ENCODE measurements around the gene KRTAP5-2. TPM values are rescaled to one million over a fixed set of nuclear protein-coding genes. Genes with fewer than 3 reads are reported as not detected.
A peak's percentile ranks its signal among the peaks of the same experiment; 100 is the strongest.

The KRTAP5-2 gene
- total and polyA plus RNA-seq, 2 of the 4 experiments (the other 2 are of a cell fraction): not detected

DNA sequence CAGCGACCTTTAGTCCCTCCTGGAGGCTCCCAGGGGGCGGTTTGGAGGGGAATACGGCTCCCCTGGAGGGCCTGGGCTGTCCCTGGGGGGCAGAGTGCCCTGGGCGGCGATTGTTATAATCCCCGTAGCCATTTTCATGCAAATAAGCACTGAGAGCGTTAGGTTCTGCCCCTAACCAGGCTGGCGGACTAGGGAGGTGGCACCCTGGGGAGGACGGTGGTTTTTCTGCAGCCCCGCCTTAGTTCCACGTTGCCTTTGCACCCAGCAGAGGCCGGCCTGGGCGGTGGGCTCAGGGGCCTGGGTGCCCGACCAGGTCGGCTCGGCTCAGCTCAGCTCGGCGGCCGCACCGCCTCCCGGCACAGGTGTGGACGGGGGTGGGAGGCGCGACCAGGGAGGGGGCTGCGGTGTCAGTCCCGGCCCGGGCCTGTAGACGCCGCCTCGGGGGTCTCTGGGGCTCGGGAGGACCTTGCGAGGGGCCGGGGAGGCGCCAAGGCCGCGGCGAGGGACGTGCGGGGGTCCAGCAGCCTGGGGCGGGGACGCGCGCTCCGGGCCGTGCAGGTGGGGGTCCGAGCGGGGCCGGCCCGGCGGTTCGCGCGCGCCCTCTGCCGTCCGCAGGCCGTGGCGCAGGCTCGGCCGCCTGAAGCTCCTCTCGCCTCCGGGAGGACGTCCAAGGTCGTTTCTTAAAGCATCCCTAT lies 23.7 kb downstream of the KRTAP5-2 start (continued):
- no peak for TF ChIP-seq FOS (IDR thresholded peaks at IDR 0.05; ENCODE audit: low read depth, low read length)

DNA sequence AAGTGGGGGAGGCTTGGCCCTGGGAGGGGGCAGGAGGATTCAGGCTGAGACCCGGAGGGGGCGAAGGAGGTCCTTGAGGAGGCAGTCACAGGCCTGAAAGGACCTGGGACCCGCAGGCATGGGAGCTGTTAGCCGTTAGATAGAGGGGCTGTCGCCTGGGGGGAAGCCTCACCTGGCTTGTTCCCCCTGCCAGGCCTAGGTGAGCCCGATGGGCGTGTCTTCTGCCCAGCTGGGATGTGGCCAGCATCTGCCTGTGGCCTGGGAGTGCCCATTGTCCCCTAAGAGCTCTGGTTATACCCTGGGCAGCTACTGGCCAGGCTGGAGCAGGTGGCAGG lies 24.2 kb downstream of the KRTAP5-2 start:
- Histone ChIP-seq H4K91ac (ENCODE audit: insufficient read depth, low read depth, low read length) (no peak overlapping the region), H2BK20ac (ENCODE audit: low read depth, low read length) (no peak overlapping the region), H4K20me1 (ENCODE audit: insufficient read depth, low read length) (peaks cover 33% of the 10 kb centered on the region), H4K8ac (ENCODE audit: low read depth in 2 of 2, low read length in 2 of 2) (no peak overlapping the region), H3K36me3 (ENCODE audit: control insufficient read depth, insufficient read depth, low read length) (no peaks in the 10 kb centered on the region), H3K56ac (ENCODE audit: extremely low read depth, insufficient read depth, low read length) (no peak overlapping the region), H2BK5ac (ENCODE audit: low read depth, low read length, poor library complexity, severe bottlenecking) (no peak overlapping the region), H2AK5ac (ENCODE audit: low read depth, low read length) (no peak overlapping the region), H3K18ac (ENCODE audit: low read depth, low read length) (no peak overlapping the region), H3K9me1 (ENCODE audit: insufficient read depth, low read length) (no peaks in the 10 kb centered on the region), H2AFZ (replicated peaks; ENCODE audit: low read length, poor library complexity) (peak overlapping the region; percentile 72), H4K5ac (ENCODE audit: low read depth, low read length) (no peak overlapping the region), H3K4me2 (ENCODE audit: low read depth, low read length) (no peak overlapping the region), H2BK120ac (ENCODE audit: low read depth, low read length) (no peak overlapping the region), H3K27ac (ENCODE audit: insufficient read depth, low read length) (no peak overlapping the region), H3K27me3 (ENCODE audit: control insufficient read depth, insufficient read depth, low read length) (peaks cover 31% of the 10 kb centered on the region), H3K9me3 (ENCODE audit: control insufficient read depth, insufficient read depth, low read length) (peaks cover 8% of the 10 kb centered on the region), H3K14ac (replicated peaks; ENCODE audit: low read depth, low read length) (no peak overlapping the region), H2BK15ac (ENCODE audit: low read depth, low read length) (no peak overlapping the region), H3K4me3 (ENCODE audit: insufficient read depth, low read depth, low read length) (no peak overlapping the region), H3K4ac (ENCODE audit: low read depth, low read length) (no peak overlapping the region), H3K4me1 (ENCODE audit: control insufficient read depth, insufficient read depth, low read length) (peaks cover 3% of the 10 kb centered on the region), H3K79me1 (ENCODE audit: low read depth in 1 of 2, low read length in 2 of 2) (peaks cover 11 to 21% of the 10 kb centered on the region in 2 experiments; a peak in 2 of 4 replicates), H3K9ac (ENCODE audit: low read depth, low read length) (no peak overlapping the region), H2AK9ac (replicated peaks; ENCODE audit: low read depth, low read length, poor library complexity) (no peak overlapping the region), H3K23ac (ENCODE audit: low read depth, low read length) (no peak overlapping the region)
- ChIA-PET CTCF (interaction anchor here (1.1 to 4.4 kb wide), 4 partner anchors 17 to 306 kb away, joined by 3 to 30 read pairs (median 8); no protein-coding TSS in a partner anchor), POLR2A (ENCODE audit: unreplicated experiment) (no interaction called here)
- TF ChIP-seq NFE2L2 (IDR thresholded peaks at IDR 0.05; ENCODE audit: low read depth, low read length) (no peak), BHLHE40 (IDR thresholded peaks at IDR 0.05; ENCODE audit: low read depth, low read length) (no peak), RAD21 (IDR thresholded peaks at IDR 0.05; ENCODE audit: low read length) (no peak)
- TF ChIP-seq, protein P1, sequence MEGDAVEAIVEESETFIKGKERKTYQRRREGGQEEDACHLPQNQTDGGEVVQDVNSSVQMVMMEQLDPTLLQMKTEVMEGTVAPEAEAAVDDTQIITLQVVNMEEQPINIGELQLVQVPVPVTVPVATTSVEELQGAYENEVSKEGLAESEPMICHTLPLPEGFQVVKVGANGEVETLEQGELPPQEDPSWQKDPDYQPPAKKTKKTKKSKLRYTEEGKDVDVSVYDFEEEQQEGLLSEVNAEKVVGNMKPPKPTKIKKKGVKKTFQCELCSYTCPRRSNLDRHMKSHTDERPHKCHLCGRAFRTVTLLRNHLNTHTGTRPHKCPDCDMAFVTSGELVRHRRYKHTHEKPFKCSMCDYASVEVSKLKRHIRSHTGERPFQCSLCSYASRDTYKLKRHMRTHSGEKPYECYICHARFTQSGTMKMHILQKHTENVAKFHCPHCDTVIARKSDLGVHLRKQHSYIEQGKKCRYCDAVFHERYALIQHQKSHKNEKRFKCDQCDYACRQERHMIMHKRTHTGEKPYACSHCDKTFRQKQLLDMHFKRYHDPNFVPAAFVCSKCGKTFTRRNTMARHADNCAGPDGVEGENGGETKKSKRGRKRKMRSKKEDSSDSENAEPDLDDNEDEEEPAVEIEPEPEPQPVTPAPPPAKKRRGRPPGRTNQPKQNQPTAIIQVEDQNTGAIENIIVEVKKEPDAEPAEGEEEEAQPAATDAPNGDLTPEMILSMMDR (conservative IDR thresholded peaks at IDR 0.05; ENCODE audit: low read depth, low read length): no peak
- TF ChIP-seq, protein P2, sequence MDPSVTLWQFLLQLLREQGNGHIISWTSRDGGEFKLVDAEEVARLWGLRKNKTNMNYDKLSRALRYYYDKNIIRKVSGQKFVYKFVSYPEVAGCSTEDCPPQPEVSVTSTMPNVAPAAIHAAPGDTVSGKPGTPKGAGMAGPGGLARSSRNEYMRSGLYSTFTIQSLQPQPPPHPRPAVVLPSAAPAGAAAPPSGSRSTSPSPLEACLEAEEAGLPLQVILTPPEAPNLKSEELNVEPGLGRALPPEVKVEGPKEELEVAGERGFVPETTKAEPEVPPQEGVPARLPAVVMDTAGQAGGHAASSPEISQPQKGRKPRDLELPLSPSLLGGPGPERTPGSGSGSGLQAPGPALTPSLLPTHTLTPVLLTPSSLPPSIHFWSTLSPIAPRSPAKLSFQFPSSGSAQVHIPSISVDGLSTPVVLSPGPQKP (IDR thresholded peaks at IDR 0.05; ENCODE audit: borderline replicate concordance, low read depth, low read length): no peak
- dilution Hi-C loops (cut with HindIII; ENCODE audit: low sequenced_read_pairs, unreplicated experiment) (no loop called here), intact Hi-C loops (cut with micrococcal nuclease) (loop anchor here (1.0 kb wide), 1 partner anchor 28 kb away; no protein-coding TSS in a partner anchor), in situ Hi-C loops (cut with MboI; ENCODE audit: low sequenced_read_pairs) (no loop called here)
- BruUV-seq (replicated peaks): no TSS peak
- DNase-seq (no peak), ATAC-seq (ENCODE audit: low read depth) (no peak)
- WGBS, 2 experiments (ENCODE audit: extremely low coverage in 2 of 2, insufficient read length in 1 of 2): 0% methylated on average over 2 of the region's 7 CpGs; no CpG with 5 or more reads in 1 of the 2 experiments
